ENCODE results near the gene IKBKE. TPM values are rescaled to one million over a fixed set of nuclear protein-coding genes. Genes with fewer than 3 reads are reported as not detected.
A peak's percentile ranks its signal among the peaks of the same experiment; 100 is the strongest.

IKBKE gene
- total and polyA plus RNA-seq, 9 donors, result 0.86 to 3.9 (median 2.3) TPM

- H3K4me3 ChIP-seq, result no peak overlapping the region
- 49 to 57% (median 57%) methylated on average over 9 of the region's 9 CpGs for WGBS, 3 donors
- no peak overlapping the region for H3K27ac ChIP-seq
- no peak for DNase-seq
- intact Hi-C loops (cut with DNase I), result no loop called here
- no peaks in the 10 kb centered on the region for H3K27me3 ChIP-seq
- TF ChIP-seq EP300 (IDR thresholded peaks at IDR 0.05) (no peak), POLR2A (IDR thresholded peaks at IDR 0.05) (no peak), CTCF (IDR thresholded peaks at IDR 0.05) (no peak)
- H3K4me1 ChIP-seq (ENCODE audit: insufficient read depth), result peaks cover 9% of the 10 kb centered on the region
- H3K9me3 ChIP-seq, result no peaks in the 10 kb centered on the region
- no peaks in the 10 kb centered on the region for H3K36me3 ChIP-seq
Measured at GRCh38 chr1:206467915-206468314, 2.4 kb upstream of the IKBKE start.

GRCh38 chr1:206468571-206468970, 1.7 kb upstream of the IKBKE start:
- Histone ChIP-seq H3K27me3 (no peaks in the 10 kb centered on the region), H3K4me1 (ENCODE audit: insufficient read depth) (peaks cover 9% of the 10 kb centered on the region), H3K4me3 (no peak overlapping the region), H3K27ac (no peak overlapping the region), H3K9me3 (no peaks in the 10 kb centered on the region), H3K36me3 (no peaks in the 10 kb centered on the region)
- no peak for DNase-seq
- intact Hi-C loops (cut with DNase I), result no loop called here
- 58 to 76% (median 64%) methylated on average over 3 of the region's 3 CpGs for WGBS, 3 donors
- no peak for TF ChIP-seq POLR2A (IDR thresholded peaks at IDR 0.05)
- no peak for TF ChIP-seq EP300 (IDR thresholded peaks at IDR 0.05)
- TF ChIP-seq CTCF (IDR thresholded peaks at IDR 0.05), result no peak

- DNase-seq, result no peak
- H3K4me3 ChIP-seq, result no peak overlapping the region
Measured at GRCh38 chr1:206469411-206469932, 804 bp upstream of the IKBKE start.

GRCh38 chr1:206470692-206471414, 577 bp downstream of the IKBKE start:
- TF ChIP-seq POLR2A (IDR thresholded peaks at IDR 0.05) (no peak), CTCF (IDR thresholded peaks at IDR 0.05) (no peak), EP300 (IDR thresholded peaks at IDR 0.05) (no peak)
- DNase-seq, result no peak
- 2 to 3% (median 3%) methylated on average over 16 to 18 of the region's 18 CpGs for WGBS, 3 donors
- no peaks in the 10 kb centered on the region for H3K36me3 ChIP-seq
- H3K4me3 ChIP-seq, result peak overlapping the region; percentile 47
- no peak overlapping the region for H3K27ac ChIP-seq
- intact Hi-C loops (cut with DNase I), result loop anchor here in 2 of 4 donors (10.0 kb wide), 1 partner anchor 444 kb away; no protein-coding TSS in a partner anchor
- H3K4me1 ChIP-seq (ENCODE audit: insufficient read depth), result peaks cover 9% of the 10 kb centered on the region
- H3K9me3 ChIP-seq, result no peaks in the 10 kb centered on the region
- no peaks in the 10 kb centered on the region for H3K27me3 ChIP-seq

More at GRCh38 chr1:206469411-206469932, 804 bp upstream of the IKBKE start:
- no peak for TF ChIP-seq EP300 (IDR thresholded peaks at IDR 0.05)
- no peak for TF ChIP-seq POLR2A (IDR thresholded peaks at IDR 0.05)
- no peak for TF ChIP-seq CTCF (IDR thresholded peaks at IDR 0.05)
- no peaks in the 10 kb centered on the region for H3K36me3 ChIP-seq
- H3K9me3 ChIP-seq, result no peaks in the 10 kb centered on the region
- no peak overlapping the region for H3K27ac ChIP-seq
- H3K4me1 ChIP-seq (ENCODE audit: insufficient read depth), result peaks cover 9% of the 10 kb centered on the region
- intact Hi-C loops (cut with DNase I), result no loop called here
- WGBS, 3 donors, result 51 to 63% (median 54%) methylated on average over 2 of the region's 2 CpGs
- H3K27me3 ChIP-seq, result no peaks in the 10 kb centered on the region
